Right lobe of liver (tissue), 4 donors: ENCODE results near the gene REPIN1.

Source experiments
- POLR2A ChIP-seq: fragments of 450-650 bp; IDR thresholded peaks from one replicate; pipeline ENCODE4 v1.6.1; 2017; ENCODE audit warnings: antibody characterized with exemption, mild to moderate bottlenecking
- TF ChIP-seq, protein P1 (sequence below), 4 donors: fragments of 200-600 bp in 3 of 4; fragments of 450-650 bp in 1 of 4; IDR thresholded peaks; one replicate each; pipeline versions ENCODE4 v1.5.1 to v1.8.0; 2016 to 2022; ENCODE audit warnings: antibody characterized with exemption in 4 of 4, mild to moderate bottlenecking in 2 of 4
- donor health status: DM: no; HTN: no; CAD: no.
- donor health status: DM: no; HTN: no; CAD: no.
- donor health status: DM: no; HTN: yes; CAD: no.

GRCh38 chr7:150398965-150399320 is 30.3 kb downstream of the REPIN1 start:
- TF ChIP-seq, protein P1, sequence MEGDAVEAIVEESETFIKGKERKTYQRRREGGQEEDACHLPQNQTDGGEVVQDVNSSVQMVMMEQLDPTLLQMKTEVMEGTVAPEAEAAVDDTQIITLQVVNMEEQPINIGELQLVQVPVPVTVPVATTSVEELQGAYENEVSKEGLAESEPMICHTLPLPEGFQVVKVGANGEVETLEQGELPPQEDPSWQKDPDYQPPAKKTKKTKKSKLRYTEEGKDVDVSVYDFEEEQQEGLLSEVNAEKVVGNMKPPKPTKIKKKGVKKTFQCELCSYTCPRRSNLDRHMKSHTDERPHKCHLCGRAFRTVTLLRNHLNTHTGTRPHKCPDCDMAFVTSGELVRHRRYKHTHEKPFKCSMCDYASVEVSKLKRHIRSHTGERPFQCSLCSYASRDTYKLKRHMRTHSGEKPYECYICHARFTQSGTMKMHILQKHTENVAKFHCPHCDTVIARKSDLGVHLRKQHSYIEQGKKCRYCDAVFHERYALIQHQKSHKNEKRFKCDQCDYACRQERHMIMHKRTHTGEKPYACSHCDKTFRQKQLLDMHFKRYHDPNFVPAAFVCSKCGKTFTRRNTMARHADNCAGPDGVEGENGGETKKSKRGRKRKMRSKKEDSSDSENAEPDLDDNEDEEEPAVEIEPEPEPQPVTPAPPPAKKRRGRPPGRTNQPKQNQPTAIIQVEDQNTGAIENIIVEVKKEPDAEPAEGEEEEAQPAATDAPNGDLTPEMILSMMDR (IDR thresholded peaks at IDR 0.05), result no peak
- no peak for TF ChIP-seq POLR2A
